IgD-negative memory B cell (primary cell): ENCODE results near the gene VAMP5. TPM values are rescaled to one million over a fixed set of nuclear protein-coding genes. Genes with fewer than 3 reads are reported as not detected.
A peak's percentile ranks its signal among the peaks of the same experiment; 100 is the strongest.
"Not testable (repeated sequence)": the region's sequence is repeated elsewhere in the genome, so short reads cannot be mapped to it uniquely, and the experiment has no call there.

Experiments used
- H3K27ac Mint-ChIP-seq, 3 donors: one replicate each; pipeline ENCODE4 v1.8.0; 2020 to 2022; ENCODE audit warnings: mild to moderate bottlenecking in 3 of 3, mixed read lengths in 3 of 3, moderate library complexity in 1 of 3
- H3K27me3 Mint-ChIP-seq: one replicate; pipeline ENCODE4 v1.8.0; 2021; ENCODE audit warnings: mixed read lengths
- H3K36me3 Mint-ChIP-seq: one replicate; pipeline ENCODE4 v1.8.0; 2020; ENCODE audit warnings: mild to moderate bottlenecking, mixed read lengths
- H3K4me1 Mint-ChIP-seq, 3 donors: one replicate each; pipeline ENCODE4 v1.8.0; 2020 to 2022; ENCODE audit warnings: mixed read lengths in 3 of 3, mild to moderate bottlenecking in 1 of 3
- H3K4me3 Mint-ChIP-seq, 4 donors: one replicate each; pipeline ENCODE4 v1.8.0; 2020 to 2022; ENCODE audit warnings: mild to moderate bottlenecking in 4 of 4, mixed read lengths in 4 of 4, moderate library complexity in 3 of 4
- H3K9me3 Mint-ChIP-seq, 3 donors: one replicate each; pipeline ENCODE4 v1.8.0; 2020 to 2021; ENCODE audit warnings: mixed read lengths in 3 of 3, mild to moderate bottlenecking in 1 of 3
- polyA plus RNA-seq: library from polyadenylated mRNA; unstranded; fragments of 300-500 nt; fragmentation: Illumina TruSeq; gene quantifications from one replicate; pipeline ENCODE4 v1.2.3, GENCODE V29; 2021

VAMP5 gene
- polyA plus RNA-seq, 1 donor from 2014 or later: 43.0 TPM

- peaks cover 20 to 35% (median 28%) of the 10 kb centered on the region in 3 donors for H3K4me1 Mint-ChIP-seq
Measured at GRCh38 chr2:85598594-85599340, 14.5 kb downstream of the VAMP5 start.

GRCh38 chr2:85599468-85600234, 15.4 kb downstream of the VAMP5 start:
- Mint-ChIP-seq H3K9me3 (no peaks in the 10 kb centered on the region), H3K36me3 (no peaks in the 10 kb centered on the region), H3K27me3 (no peaks in the 10 kb centered on the region), H3K4me1 (peaks cover 15 to 33% (median 27%) of the 10 kb centered on the region in 3 donors), H3K27ac (peak overlapping the region in 2 of 3 donors; percentile 64 to 85), H3K4me3 (peak overlapping the region in 2 of 4 donors; percentile 65 to 91)

More at GRCh38 chr2:85598594-85599340, 14.5 kb downstream of the VAMP5 start:
- peaks cover 3% of the 10 kb centered on the region for H3K36me3 Mint-ChIP-seq
- H3K4me3 Mint-ChIP-seq: peak overlapping the region in 2 of 4 donors; percentile 66 to 91
- no peaks in the 10 kb centered on the region for H3K9me3 Mint-ChIP-seq
- H3K27ac Mint-ChIP-seq: peak overlapping the region in 1 of 3 donors; percentile 37
- H3K27me3 Mint-ChIP-seq: no peaks in the 10 kb centered on the region

- Mint-ChIP-seq H3K9me3 (no peaks in the 10 kb centered on the region), H3K27ac (peak overlapping the region in 2 of 3 donors; percentile 64 to 85), H3K27me3 (no peaks in the 10 kb centered on the region), H3K4me1 (peaks cover 17 to 35% (median 28%) of the 10 kb centered on the region in 3 donors), H3K36me3 (no peaks in the 10 kb centered on the region), H3K4me3 (peak overlapping the region in 2 of 4 donors; percentile 65 to 91)
Measured at GRCh38 chr2:85600235-85600575, 16.0 kb downstream of the VAMP5 start.

- peaks cover 16 to 33% (median 24%) of the 10 kb centered on the region in 3 donors for H3K4me1 Mint-ChIP-seq
- peak overlapping the region; percentile 83 to 94 (median 92) for H3K4me3 Mint-ChIP-seq
- no peaks in the 10 kb centered on the region for H3K36me3 Mint-ChIP-seq
Measured at GRCh38 chr2:85600951-85601770, 16.9 kb downstream of the VAMP5 start.

GRCh38 chr2:85601771-85602475, 17.7 kb downstream of the VAMP5 start:
- Mint-ChIP-seq H3K4me3 (peak overlapping the region; percentile 83 to 94 (median 92)), H3K27ac (peak overlapping the region in 2 of 3 donors; percentile 64 to 81), H3K9me3 (no peaks in the 10 kb centered on the region), H3K27me3 (no peaks in the 10 kb centered on the region), H3K36me3 (no peaks in the 10 kb centered on the region), H3K4me1 (peaks cover 18 to 28% (median 24%) of the 10 kb centered on the region in 3 donors)

More at GRCh38 chr2:85600951-85601770, 16.9 kb downstream of the VAMP5 start:
- Mint-ChIP-seq H3K27ac (peak overlapping the region; percentile 63 to 81 (median 64)), H3K9me3 (no peaks in the 10 kb centered on the region), H3K27me3 (no peaks in the 10 kb centered on the region)

- Mint-ChIP-seq H3K27ac (peak within 1 kb of the TSS; percentile 65 to 81 (median 74)), H3K4me1 (peaks cover 19 to 30% (median 26%) of the 10 kb centered on the region in 3 donors), H3K9me3 (no peaks in the 10 kb centered on the region), H3K4me3 (peak within 1 kb of the TSS; percentile 91 to 96 (median 92)), H3K36me3 (no peaks in the 10 kb centered on the region), H3K27me3 (no peaks in the 10 kb centered on the region)
Measured at GRCh38 chr2:85602476-85603234, 18.4 kb downstream of the VAMP5 start, which contains the start of gene TMEM150A. Gene TMEM150A, minus strand, starts transcription at chr2:85602698. Its CDS starts 750 bp downstream, at chr2:85601948.

GRCh38 chr2:85604133-85604444, 19.9 kb downstream of the VAMP5 start:
- H3K4me1 Mint-ChIP-seq: peaks cover 24 to 37% (median 29%) of the 10 kb centered on the region in 3 donors
- H3K27me3 Mint-ChIP-seq, H3K36me3 Mint-ChIP-seq, H3K9me3 Mint-ChIP-seq: not testable (repeated sequence)
- peak overlapping the region in 2 of 4 donors; percentile 43 to 91 for H3K4me3 Mint-ChIP-seq
- H3K27ac Mint-ChIP-seq: peak overlapping the region in 2 of 3 donors; percentile 49 to 63

- H3K4me1 Mint-ChIP-seq: peaks cover 24 to 41% (median 32%) of the 10 kb centered on the region in 3 donors
- peak overlapping the region in 1 of 4 donors; percentile 80 for H3K4me3 Mint-ChIP-seq
- H3K36me3 Mint-ChIP-seq: no peaks in the 10 kb centered on the region
- no peaks in the 10 kb centered on the region for H3K27me3 Mint-ChIP-seq
- H3K27ac Mint-ChIP-seq: peak overlapping the region in 1 of 3 donors; percentile 48
- H3K9me3 Mint-ChIP-seq: no peaks in the 10 kb centered on the region
Measured at GRCh38 chr2:85604568-85605339, 20.5 kb downstream of the VAMP5 start.

GRCh38 chr2:85605406-85606115, 21.3 kb downstream of the VAMP5 start:
- Mint-ChIP-seq H3K27ac (peak overlapping the region in 1 of 3 donors; percentile 22), H3K36me3 (no peaks in the 10 kb centered on the region), H3K9me3 (no peaks in the 10 kb centered on the region), H3K4me3 (peak overlapping the region in 1 of 4 donors; percentile 80), H3K27me3 (no peaks in the 10 kb centered on the region), H3K4me1 (peaks cover 24 to 46% (median 32%) of the 10 kb centered on the region in 3 donors)

- peak overlapping the region in 1 of 3 donors; percentile 22 for H3K27ac Mint-ChIP-seq
- peak overlapping the region in 1 of 4 donors; percentile 80 for H3K4me3 Mint-ChIP-seq
- H3K4me1 Mint-ChIP-seq: peaks cover 24 to 46% (median 31%) of the 10 kb centered on the region in 3 donors
- H3K9me3 Mint-ChIP-seq: no peaks in the 10 kb centered on the region
- H3K36me3 Mint-ChIP-seq: no peaks in the 10 kb centered on the region
- no peaks in the 10 kb centered on the region for H3K27me3 Mint-ChIP-seq
Measured at GRCh38 chr2:85606116-85606455, 21.9 kb downstream of the VAMP5 start.

GRCh38 chr2:85607268-85608215, 23.3 kb downstream of the VAMP5 start:
- Mint-ChIP-seq H3K27ac (peak overlapping the region in 2 of 3 donors; percentile 75 to 80), H3K4me1 (peaks cover 28 to 41% (median 34%) of the 10 kb centered on the region in 3 donors), H3K4me3 (peak overlapping the region in 1 of 4 donors; percentile 82), H3K9me3 (no peaks in the 10 kb centered on the region), H3K27me3 (no peaks in the 10 kb centered on the region), H3K36me3 (no peaks in the 10 kb centered on the region)
